HG03354 (cell line): ENCODE results near the gene SZRD1.
A peak's percentile ranks its signal among the peaks of the same experiment; 100 is the strongest.
"Not testable (repeated sequence)": the region's sequence is repeated elsewhere in the genome, so short reads cannot be mapped to it uniquely, and the experiment has no call there.

Experiments used
- ATAC-seq: cut with Tn5 transposase; IDR thresholded peaks from one replicate; pipeline ENCODE4 v1.9.1; 2021; ENCODE audit warnings: mild to moderate bottlenecking; ENCODE audit not compliant: unreplicated experiment, poor library complexity, severe bottlenecking

Gene SZRD1

DNA sequence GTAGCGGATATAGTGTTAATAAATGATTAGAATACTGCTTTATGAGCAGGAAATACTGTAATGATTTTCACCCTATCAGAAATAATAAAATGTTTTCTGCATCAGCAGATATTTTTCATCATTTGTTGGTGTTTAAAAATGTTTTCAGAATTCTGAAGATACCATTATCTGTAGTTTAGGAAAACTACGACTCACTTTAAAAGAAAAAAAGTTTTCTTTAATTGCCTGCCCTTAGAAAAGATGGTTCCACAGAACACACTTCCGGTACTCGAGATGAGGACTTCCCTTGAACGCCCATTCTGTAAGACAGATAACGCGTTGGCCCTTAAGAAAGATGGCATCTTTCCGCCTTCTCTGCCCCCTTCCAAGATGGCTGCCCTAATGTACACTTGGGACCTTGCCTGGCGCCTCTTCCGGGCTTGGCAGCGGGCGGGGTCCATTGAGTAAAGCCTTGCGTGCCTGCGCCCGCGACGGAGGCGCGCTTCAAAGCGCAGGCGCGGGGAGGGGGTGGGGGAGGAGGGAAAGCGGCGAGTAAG lies at the start of gene SZRD1:
Gene SZRD1, plus strand, starts transcription at position 521 of the 536 bp plus-strand sequence. CDS start 16 bp downstream, outside the sequence.
- ATAC-seq: peak; percentile 87

- ATAC-seq: no peak
Measured at GRCh38 chr1:16318555-16318954, 48.5 kb upstream of the SZRD1 start.

GRCh38 chr1:16321176-16321867 lies 45.7 kb upstream of the SZRD1 start:
- no peak for ATAC-seq

- ATAC-seq: no peak
Measured at GRCh38 chr1:16324456-16324890, 42.6 kb upstream of the SZRD1 start.

GRCh38 chr1:16326833-16327404 lies 40.1 kb upstream of the SZRD1 start:
- ATAC-seq: no peak

- no peak for ATAC-seq
Measured at GRCh38 chr1:16334655-16335340, 32.2 kb upstream of the SZRD1 start.

DNA sequence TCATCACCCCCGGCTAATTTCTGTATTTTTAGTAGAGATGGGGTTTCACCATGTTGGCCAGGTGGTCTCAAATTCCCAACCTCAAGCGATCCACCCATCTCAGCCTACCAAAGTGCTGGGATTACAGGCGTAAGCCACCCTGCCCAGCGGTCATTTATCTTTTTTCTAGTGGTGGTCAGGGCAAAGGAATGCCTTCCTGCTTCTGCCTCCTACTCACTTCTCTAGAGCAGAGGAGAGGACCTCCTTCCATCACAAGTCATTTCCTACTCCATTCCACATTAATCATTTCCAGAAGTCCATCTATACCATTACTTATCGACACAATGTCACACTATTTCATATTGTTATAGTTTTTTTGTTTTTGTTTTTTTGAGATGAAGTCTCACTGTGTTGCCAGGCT lies 28.1 kb upstream of the SZRD1 start:
- ATAC-seq: no peak

DNA sequence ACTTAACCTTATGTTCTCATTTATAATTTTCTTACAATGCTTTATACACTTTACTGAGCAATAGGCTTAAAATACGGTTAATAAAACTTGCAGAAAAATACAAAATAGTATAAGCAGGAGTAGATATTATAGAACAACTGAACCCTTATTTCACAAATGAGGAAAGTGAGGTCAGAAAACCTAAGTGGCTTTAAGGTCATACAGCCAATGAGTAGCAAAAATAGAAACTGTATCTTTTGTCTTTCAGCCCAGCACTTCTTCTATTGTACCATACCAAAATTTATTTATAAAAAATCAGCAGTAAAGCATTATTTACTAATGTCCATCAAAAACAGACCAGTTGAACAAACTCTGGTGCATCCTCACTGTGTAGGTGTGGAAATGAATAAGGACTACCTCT lies 26.4 kb upstream of the SZRD1 start:
- no peak for ATAC-seq

GRCh38 chr1:16342331-16343062 lies 24.5 kb upstream of the SZRD1 start:
- no peak for ATAC-seq

GRCh38 chr1:16343276-16343675 lies 23.8 kb upstream of the SZRD1 start:
- ATAC-seq: not testable (repeated sequence)

DNA sequence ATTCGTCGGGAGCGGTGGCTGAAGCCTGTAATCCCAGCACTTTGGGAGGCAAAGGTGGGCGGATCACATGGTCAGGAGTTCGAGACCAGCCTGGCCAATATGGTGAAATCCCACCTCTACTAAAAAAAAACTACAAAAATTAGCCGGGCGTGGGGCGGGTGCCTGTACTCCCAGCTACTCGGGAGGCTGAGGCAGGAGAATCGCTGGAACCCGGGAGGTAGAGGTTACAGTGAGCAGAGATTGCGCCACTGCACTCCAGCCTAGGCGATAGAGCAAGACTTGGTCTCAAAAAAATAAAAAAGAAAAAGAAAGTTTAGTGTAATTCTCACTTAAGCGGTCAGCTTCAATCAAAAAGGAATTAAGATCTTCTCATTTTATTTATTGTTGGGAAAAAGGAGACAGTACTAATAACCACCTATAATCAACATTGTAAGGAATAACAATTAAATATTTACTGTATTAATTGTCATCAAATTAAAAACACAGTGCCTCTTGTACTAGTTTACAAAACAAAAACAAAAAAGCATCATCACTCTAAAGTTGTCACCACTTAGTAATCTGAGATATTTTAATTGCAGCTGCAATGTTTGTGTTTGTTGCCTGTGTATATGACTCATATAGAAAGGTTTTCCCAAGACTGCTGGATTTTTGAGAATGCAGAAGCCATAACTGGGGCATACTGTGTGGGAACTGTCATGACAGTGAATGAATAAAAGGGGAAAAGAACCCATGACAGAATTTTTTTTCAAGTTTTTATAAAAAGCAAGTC lies 18.4 kb upstream of the SZRD1 start:
- no peak for ATAC-seq

GRCh38 chr1:16349847-16350406 lies 17.1 kb upstream of the SZRD1 start:
- no peak for ATAC-seq

- no peak for ATAC-seq
Measured at GRCh38 chr1:16351456-16351993, 15.5 kb upstream of the SZRD1 start.

GRCh38 chr1:16351994-16352841 lies 14.8 kb upstream of the SZRD1 start, which contains the start of gene FBXO42:
TSS of gene FBXO42 (minus strand) at chr1:16352480. CDS start at chr1:16315418, 37,062 bp downstream.
- peak; percentile 92 for ATAC-seq

- ATAC-seq: no peak
Measured at GRCh38 chr1:16352842-16353535, 14.1 kb upstream of the SZRD1 start.

GRCh38 chr1:16354619-16355018 lies 12.4 kb upstream of the SZRD1 start:
- no peak for ATAC-seq

DNA sequence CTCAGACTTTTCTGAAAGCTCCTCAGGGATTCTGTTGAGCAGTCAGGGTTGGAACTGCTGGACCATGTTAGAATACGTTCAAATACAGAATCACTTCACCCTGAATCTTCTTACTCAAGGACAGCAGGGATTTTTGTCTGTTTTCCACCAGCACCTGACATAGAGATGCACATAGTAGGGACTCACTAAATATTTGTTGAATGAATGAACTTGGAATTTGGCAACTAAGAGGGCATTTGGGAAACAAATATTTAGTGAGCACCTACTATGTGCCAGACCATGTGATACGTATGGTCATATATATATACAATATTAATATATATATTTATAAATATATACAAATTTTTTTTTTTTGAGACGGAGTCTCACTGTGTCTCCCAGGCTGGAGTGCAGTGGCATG lies 10.2 kb upstream of the SZRD1 start:
- ATAC-seq: no peak
